ENCODE results near the gene TMEM132D.
A peak's percentile ranks its signal among the peaks of the same experiment; 100 is the strongest.
"Not testable (repeated sequence)": the region's sequence is repeated elsewhere in the genome, so short reads cannot be mapped to it uniquely, and the experiment has no call there.

The TMEM132D gene

GRCh38 chr12:129570796-129571400, 332.9 kb downstream of the TMEM132D start:
- DNase-seq: no peak

GRCh38 chr12:129566800-129567199, 337.0 kb downstream of the TMEM132D start:
- DNase-seq: no peak

GRCh38 chr12:129564768-129565167, 339.1 kb downstream of the TMEM132D start:
- DNase-seq: no peak

- DNase-seq: no peak
Observed at GRCh38 chr12:129563266-129563665, 340.6 kb downstream of the TMEM132D start.

GRCh38 chr12:129561304-129561703, 342.5 kb downstream of the TMEM132D start:
- DNase-seq: no peak

GRCh38 chr12:129559776-129560175, 344.0 kb downstream of the TMEM132D start:
- no peak for DNase-seq

GRCh38 chr12:129558036-129558435, 345.8 kb downstream of the TMEM132D start:
- no peak for DNase-seq

- DNase-seq: no peak
Observed at GRCh38 chr12:129556082-129556481, 347.7 kb downstream of the TMEM132D start.

GRCh38 chr12:129552996-129553750, 350.7 kb downstream of the TMEM132D start:
- no peak for DNase-seq

GRCh38 chr12:129551441-129551840, 352.4 kb downstream of the TMEM132D start:
- no peak for DNase-seq

GRCh38 chr12:129550353-129550752, 353.5 kb downstream of the TMEM132D start:
- DNase-seq: peak; percentile 99

- DNase-seq: no peak
Observed at GRCh38 chr12:129549656-129550055, 354.2 kb downstream of the TMEM132D start.

GRCh38 chr12:129549020-129549419, 354.8 kb downstream of the TMEM132D start:
- DNase-seq: not testable (repeated sequence)

GRCh38 chr12:129544716-129545115, 359.1 kb downstream of the TMEM132D start:
- no peak for DNase-seq

GRCh38 chr12:129540954-129541353, 362.9 kb downstream of the TMEM132D start:
- no peak for DNase-seq

GRCh38 chr12:129540249-129540648, 363.6 kb downstream of the TMEM132D start:
- peak; percentile 77 for DNase-seq

GRCh38 chr12:129538724-129539335, 365.0 kb downstream of the TMEM132D start:
- not testable (repeated sequence) for DNase-seq

GRCh38 chr12:129538137-129538536, 365.7 kb downstream of the TMEM132D start:
- no peak for DNase-seq

GRCh38 chr12:129534966-129535750, 368.7 kb downstream of the TMEM132D start:
- DNase-seq: no peak

- no peak for DNase-seq
Observed at GRCh38 chr12:129532707-129533499, 370.9 kb downstream of the TMEM132D start.

- DNase-seq: no peak
Observed at GRCh38 chr12:129532082-129532481, 371.7 kb downstream of the TMEM132D start.

- DNase-seq: peak; percentile 88
Observed at GRCh38 chr12:129530984-129531383, 372.8 kb downstream of the TMEM132D start.
